IPS-15b (cell line): ENCODE results near the gene CD2AP.
"Not testable (repeated sequence)": the region's sequence is repeated elsewhere in the genome, so short reads cannot be mapped to it uniquely, and the experiment has no call there.

Experiments used
- H3K27me3 ChIP-seq: one replicate; pipeline ENCODE4 v1.6.1; 2013; ENCODE audit warnings: low read length; ENCODE audit not compliant: control insufficient read depth, insufficient read depth
- H3K36me3 ChIP-seq: one replicate; pipeline ENCODE4 v1.6.1; 2013; ENCODE audit warnings: low read length; ENCODE audit not compliant: control insufficient read depth, insufficient read depth
- H3K4me1 ChIP-seq: one replicate; pipeline ENCODE4 v1.6.1; 2013; ENCODE audit warnings: mild to moderate bottlenecking, low read length; ENCODE audit not compliant: control insufficient read depth, insufficient read depth
- H3K4me3 ChIP-seq: one replicate; pipeline ENCODE4 v1.5.1; 2013; ENCODE audit warnings: low read depth, low read length
- H3K9ac ChIP-seq: one replicate; pipeline ENCODE4 v1.6.1; 2013; ENCODE audit warnings: low read depth, mild to moderate bottlenecking, low read length
- H3K9me3 ChIP-seq: one replicate; pipeline ENCODE4 v1.6.1; 2013; ENCODE audit warnings: mild to moderate bottlenecking, low read length; ENCODE audit not compliant: control insufficient read depth, insufficient read depth

Gene CD2AP, protein sequence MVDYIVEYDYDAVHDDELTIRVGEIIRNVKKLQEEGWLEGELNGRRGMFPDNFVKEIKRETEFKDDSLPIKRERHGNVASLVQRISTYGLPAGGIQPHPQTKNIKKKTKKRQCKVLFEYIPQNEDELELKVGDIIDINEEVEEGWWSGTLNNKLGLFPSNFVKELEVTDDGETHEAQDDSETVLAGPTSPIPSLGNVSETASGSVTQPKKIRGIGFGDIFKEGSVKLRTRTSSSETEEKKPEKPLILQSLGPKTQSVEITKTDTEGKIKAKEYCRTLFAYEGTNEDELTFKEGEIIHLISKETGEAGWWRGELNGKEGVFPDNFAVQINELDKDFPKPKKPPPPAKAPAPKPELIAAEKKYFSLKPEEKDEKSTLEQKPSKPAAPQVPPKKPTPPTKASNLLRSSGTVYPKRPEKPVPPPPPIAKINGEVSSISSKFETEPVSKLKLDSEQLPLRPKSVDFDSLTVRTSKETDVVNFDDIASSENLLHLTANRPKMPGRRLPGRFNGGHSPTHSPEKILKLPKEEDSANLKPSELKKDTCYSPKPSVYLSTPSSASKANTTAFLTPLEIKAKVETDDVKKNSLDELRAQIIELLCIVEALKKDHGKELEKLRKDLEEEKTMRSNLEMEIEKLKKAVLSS

DNA sequence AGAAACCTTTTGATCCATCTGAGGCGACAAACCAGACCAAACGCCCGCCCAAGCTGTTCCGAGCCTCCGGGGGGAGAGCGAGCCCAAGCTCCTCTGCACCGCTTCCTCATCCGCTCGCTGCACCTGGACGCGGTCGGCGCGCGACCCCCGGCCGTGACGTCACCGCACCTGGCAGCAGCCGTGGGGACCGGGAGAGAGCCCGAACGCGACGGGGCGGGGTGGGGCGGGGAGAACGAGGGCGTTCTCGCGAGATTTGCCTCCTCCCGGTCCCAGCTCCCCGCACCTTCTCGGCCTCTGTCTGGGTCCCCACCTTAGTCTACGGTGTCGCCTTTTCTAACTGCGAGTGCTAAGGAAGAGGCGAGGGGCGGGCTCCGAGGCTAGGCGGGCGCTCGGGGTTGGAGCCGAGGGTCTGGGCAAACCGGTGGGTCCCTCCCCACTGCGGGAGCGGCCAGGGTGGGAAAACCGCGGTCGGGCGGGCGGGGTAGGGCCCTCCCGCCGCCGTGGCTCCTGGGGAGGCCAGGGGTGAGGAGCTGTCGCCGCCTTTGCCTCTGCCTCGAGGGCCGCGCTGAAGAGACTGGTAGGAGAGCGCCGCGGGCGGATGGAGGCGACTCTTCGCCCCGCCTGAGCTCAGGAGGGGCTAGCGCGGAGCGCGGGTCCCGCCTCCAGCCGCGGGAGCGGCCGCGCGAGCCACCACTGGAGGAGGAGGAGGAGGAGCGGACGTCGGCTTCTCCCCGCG, at the start of gene CD2AP:
Gene CD2AP (plus strand): TSS at position 293 of the 736 bp plus-strand sequence. CDS start 456 bp downstream, outside the sequence.
- H3K4me3 ChIP-seq = peak within 1 kb of the TSS; percentile 94
- H3K9me3 ChIP-seq = no peaks in the 10 kb centered on the region
- peaks cover 13% of the 10 kb centered on the region for H3K4me1 ChIP-seq
- peak within 1 kb of the TSS; percentile 92 for H3K9ac ChIP-seq
- H3K27me3 ChIP-seq = no peaks in the 10 kb centered on the region
- H3K36me3 ChIP-seq = no peaks in the 10 kb centered on the region

DNA sequence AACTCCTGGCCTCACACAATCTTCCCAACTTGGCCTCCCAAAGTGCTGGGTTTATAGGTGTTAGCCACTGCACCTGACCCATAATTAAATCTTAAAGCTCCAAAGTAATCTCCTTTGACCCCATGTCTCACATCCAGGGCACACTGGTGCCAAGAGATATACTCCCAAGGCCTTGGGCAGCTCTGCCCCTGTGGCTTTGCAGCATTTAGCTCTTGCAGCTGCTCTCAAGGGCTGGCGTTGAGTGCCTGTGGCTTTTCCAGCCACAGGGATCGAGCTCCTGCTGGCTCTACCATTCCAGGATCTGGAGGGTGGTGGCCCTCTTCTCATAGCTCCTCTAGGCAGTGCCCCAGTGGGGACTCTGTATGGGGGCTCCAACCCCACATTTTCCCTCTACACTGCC, 49.3 kb upstream of the CD2AP start:
- no peak overlapping the region for H3K4me3 ChIP-seq
- no peaks in the 10 kb centered on the region for H3K36me3 ChIP-seq
- H3K4me1 ChIP-seq = no peaks in the 10 kb centered on the region
- no peaks in the 10 kb centered on the region for H3K27me3 ChIP-seq
- H3K9me3 ChIP-seq = no peaks in the 10 kb centered on the region
- H3K9ac ChIP-seq = no peak overlapping the region

DNA sequence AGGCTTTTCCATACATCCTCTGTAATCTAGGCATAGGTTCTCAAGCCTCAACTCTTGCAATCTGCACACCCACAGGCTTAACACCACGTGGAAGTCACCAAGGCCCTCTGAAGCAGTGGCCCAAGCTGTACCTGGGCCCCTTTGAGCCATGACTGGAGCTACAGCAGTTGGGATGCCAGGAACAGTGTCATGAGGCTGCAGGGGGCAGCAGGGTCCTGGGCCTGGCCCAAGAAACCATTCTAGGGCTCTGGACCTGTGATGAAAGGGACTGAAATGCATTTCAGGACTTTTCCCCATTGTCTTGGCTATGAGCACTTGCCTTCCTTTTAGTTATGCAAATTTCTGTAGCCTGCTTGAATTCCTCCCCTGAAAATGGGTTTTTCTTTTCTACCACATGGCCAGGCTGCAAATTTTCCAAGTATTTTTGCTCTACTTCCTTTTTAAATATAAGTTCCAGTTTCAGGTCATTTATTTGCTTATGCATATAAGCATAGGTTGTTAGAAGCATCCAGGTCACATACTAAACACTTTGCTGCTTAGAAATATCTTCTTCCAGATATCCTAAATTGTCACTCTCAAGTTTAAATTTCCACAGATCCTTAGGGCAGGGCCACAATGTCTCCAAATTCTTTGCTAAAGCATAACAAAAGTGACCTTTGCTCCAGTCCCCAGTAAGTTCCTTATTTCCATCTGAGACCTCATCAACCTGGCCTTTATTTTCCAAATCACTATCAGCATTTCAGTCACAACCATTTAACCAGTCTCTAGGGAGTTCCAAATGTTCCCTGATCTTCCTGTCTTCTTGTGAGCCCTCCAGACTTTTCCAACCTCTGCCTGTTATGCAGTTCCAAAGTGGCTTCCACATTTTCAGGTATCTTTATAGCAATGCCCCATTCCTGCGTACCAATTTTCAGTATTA, 48.6 kb upstream of the CD2AP start:
- no peaks in the 10 kb centered on the region for H3K9me3 ChIP-seq
- H3K27me3 ChIP-seq = no peaks in the 10 kb centered on the region
- no peak overlapping the region for H3K9ac ChIP-seq
- no peaks in the 10 kb centered on the region for H3K36me3 ChIP-seq
- no peak overlapping the region for H3K4me3 ChIP-seq
- H3K4me1 ChIP-seq = no peaks in the 10 kb centered on the region

DNA sequence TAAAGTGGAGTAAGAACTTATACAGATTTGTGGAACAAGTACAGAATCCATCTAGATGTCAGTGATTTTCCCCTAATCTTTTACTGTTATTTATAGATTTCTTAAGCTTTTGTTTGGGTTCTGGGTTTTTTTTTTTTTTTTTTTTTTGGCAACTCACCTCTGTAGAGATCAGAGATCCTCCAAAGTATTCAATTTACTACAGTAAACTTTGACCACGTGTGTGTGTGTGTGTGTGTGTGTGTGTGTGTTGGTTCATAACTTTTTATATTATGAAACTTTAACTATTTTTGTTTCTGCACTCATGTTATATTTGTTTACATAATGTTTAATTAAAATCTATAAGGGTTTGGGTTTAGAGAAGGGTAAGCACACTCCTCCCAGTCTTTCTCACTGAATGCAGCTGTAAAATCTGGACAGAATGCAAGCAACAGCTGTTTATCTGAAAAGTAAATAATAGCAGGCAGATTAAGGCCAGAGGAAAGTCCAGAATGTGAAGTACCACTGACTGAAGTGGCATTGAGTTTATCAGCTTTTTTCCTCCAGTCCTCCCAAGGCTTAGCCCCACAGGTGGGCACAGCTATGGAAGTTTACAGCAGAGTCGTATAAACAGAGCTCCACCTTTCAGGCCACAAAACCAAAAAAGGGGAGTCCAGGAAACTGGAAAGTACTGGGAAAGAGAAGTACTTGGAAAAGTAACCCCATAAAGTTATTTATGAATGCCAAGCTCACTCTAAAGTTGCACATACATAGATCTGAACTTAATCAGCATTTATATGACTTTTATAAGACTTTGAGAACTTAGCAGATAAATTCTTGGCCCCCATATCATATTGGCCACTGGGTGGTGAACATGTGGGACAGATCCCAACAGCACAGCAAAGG, 43.0 kb upstream of the CD2AP start:
- Histone ChIP-seq H3K4me3 (no peak overlapping the region), H3K27me3 (no peaks in the 10 kb centered on the region), H3K36me3 (no peaks in the 10 kb centered on the region), H3K9ac (no peak overlapping the region), H3K4me1 (no peaks in the 10 kb centered on the region), H3K9me3 (no peaks in the 10 kb centered on the region)

DNA sequence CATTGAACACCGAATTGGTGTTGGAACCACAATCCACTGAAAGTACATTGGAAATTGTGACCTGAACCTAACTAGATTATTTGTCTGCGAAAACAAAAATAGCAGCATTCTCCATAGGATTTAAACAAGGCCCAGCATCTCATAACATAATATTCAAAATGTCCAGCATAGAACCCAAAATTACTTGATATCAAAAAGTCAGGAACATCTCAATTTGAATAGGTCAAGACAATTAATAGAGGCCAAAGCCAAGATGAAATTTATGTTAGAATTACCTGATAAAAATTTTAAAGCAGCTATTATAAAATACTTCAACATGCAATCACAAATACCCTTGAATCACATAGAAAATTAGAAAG, 42.4 kb upstream of the CD2AP start:
- Histone ChIP-seq H3K27me3 (no peaks in the 10 kb centered on the region), H3K4me1 (no peaks in the 10 kb centered on the region), H3K9me3 (no peaks in the 10 kb centered on the region), H3K4me3 (no peak overlapping the region), H3K9ac (no peak overlapping the region), H3K36me3 (no peaks in the 10 kb centered on the region)

DNA sequence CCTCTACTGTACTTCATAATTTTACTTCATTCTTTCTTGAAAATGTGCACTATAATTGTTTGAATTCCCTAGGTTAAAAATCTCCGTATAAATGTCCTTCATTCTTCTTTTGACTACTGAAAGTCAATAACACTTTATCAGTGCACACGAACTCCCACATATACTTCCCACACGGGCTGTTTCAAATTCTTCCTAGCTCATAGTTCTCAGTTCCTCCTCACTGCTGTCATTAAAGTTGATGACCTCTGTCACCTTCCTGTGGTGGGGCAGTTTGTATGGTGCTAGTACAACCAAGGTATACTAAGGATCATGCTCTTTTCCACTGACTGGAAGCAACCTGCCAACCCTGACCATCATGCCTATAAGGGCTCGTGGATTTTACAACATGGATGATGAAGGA, 40.0 kb upstream of the CD2AP start:
- H3K4me3 ChIP-seq = no peak overlapping the region

DNA sequence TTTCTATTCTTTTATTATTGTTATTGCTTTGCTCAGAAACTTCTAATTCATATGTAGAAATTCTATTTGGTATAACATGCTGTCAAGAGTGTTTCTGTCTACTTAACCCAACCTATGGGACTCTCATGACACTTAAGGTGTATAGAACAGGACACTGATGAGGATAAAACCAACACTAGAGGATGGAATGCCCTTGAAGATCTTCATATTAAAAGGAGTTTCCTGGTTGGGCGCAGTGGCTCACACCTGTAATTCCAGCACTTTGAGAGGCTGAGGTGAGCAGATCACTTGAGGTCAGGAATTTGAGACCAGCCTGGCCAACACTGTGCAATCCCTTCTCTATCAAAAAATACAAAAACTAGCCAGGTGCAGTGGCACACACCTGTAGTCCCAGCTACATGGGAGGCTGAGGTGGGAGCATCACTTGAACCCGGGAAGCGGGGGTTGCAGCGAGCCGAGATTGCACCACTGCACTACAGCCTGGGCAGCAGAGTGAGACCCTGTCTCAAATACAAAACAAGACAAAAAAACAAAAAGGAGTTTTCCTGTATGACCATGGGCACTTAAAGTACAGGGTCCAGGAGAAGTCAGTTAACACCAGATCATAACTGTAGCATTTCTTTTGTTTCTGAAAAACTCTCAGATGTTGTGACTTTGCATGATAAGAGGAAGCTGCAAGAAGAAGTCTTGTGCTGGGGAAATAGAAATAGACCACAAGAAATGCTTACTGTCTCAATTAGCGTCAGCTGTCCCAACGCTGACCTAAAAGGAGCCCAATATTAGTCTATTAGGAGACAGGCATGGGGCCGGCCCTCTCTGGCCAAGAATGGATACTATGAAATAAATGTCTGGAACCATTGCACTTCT, 38.9 kb upstream of the CD2AP start:
- H3K9ac ChIP-seq = no peak overlapping the region
- no peaks in the 10 kb centered on the region for H3K9me3 ChIP-seq
- H3K27me3 ChIP-seq = no peaks in the 10 kb centered on the region
- no peaks in the 10 kb centered on the region for H3K4me1 ChIP-seq
- H3K36me3 ChIP-seq = no peaks in the 10 kb centered on the region
- H3K4me3 ChIP-seq = no peak overlapping the region

More for the DNA sequence above, 40.0 kb upstream of the CD2AP start:
- H3K27me3 ChIP-seq = no peaks in the 10 kb centered on the region
- no peaks in the 10 kb centered on the region for H3K36me3 ChIP-seq
- no peak overlapping the region for H3K9ac ChIP-seq
- no peaks in the 10 kb centered on the region for H3K9me3 ChIP-seq
- H3K4me1 ChIP-seq = no peaks in the 10 kb centered on the region

DNA sequence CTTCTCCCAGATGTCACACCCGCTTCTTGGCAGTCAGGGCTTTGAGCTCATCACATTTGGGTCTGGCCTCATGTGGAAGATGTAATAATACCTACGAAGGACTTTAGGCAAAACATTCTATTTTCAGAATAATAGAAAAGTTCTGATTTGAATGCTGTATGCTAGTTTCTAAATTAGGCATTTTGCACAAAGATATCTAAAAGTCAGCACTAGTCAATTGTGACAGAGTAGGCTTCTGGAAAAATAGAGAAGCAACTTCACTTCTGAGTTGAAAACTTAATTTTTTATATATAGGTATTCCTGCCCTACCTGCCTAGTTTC, 38.3 kb upstream of the CD2AP start:
- no peaks in the 10 kb centered on the region for H3K4me1 ChIP-seq
- H3K36me3 ChIP-seq = no peaks in the 10 kb centered on the region
- no peaks in the 10 kb centered on the region for H3K27me3 ChIP-seq
- H3K9me3 ChIP-seq = no peaks in the 10 kb centered on the region
- no peak overlapping the region for H3K9ac ChIP-seq
- H3K4me3 ChIP-seq = no peak overlapping the region

DNA sequence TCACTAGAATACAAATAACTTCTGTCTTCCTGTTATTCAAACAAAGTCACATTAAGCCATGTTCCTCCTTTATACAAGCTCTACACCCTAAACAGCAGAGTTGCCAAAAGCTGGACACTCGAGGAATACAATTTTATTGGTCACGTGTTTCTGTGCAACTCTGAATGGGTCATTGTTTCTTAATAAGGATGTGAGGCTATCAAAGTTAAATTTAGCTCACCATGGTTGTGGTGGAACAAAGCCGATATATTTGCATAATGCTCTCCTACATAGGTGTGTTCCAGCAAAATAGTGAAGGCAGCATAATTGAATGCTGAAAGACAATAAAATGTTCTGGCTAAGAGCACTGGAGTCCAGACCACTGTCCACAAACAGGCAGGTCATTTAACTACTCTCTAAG, 36.9 kb upstream of the CD2AP start:
- H3K27me3 ChIP-seq = no peaks in the 10 kb centered on the region
- no peak overlapping the region for H3K9ac ChIP-seq
- H3K4me3 ChIP-seq = no peak overlapping the region
- no peaks in the 10 kb centered on the region for H3K4me1 ChIP-seq
- no peaks in the 10 kb centered on the region for H3K9me3 ChIP-seq
- H3K36me3 ChIP-seq = no peaks in the 10 kb centered on the region

DNA sequence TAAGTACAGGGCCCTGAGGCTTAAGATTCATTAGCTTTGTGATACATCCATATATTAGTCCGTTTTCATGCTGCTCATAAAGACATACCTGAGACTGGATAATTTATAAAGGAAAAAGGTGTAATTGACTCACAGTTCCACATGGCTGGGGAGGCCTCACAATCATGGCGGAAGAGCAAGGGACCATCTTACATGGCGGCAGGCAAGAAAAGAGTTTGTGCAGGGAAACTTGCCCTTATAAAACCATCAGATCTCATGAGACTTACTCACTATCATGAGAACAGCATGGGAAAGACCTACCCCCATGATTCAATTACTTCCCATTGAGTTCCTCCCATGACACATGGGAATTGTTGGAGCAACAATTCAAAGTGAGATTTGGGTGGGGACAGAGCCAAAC, 32.6 kb upstream of the CD2AP start:
- H3K36me3 ChIP-seq, H3K9me3 ChIP-seq, H3K27me3 ChIP-seq, H3K9ac ChIP-seq, H3K4me3 ChIP-seq, H3K4me1 ChIP-seq: not testable (repeated sequence)
